K562 (cell line): ENCODE data around the gene VWA5B1. TPM values are rescaled to one million over a fixed set of nuclear protein-coding genes. Genes with fewer than 3 reads are reported as not detected.

Experiments
- ATAC-seq: fragments of 200-7000 bp; cut with Tn5 transposase; 3 replicates; pipeline ENCODE4 v1.9.1; 2020; ENCODE audit warnings: moderate library complexity
- BruUV-seq: library from RNA; stranded (reverse); fragments of 400-500 nt; replicated peaks from 2 replicates; lab custom pipeline; 2021; lab: Mats Ljungman, UMichigan
- CTCF ChIA-PET: fragments of 300-600 bp; formaldehyde crosslinking; extraction: SDS; loops from one replicate; lab custom pipeline; 2021; ENCODE audit warnings: low intra/inter-chr PET ratio; lab: Yijun Ruan, JAX
- POLR2A ChIA-PET: fragments of 300-600, 350-650 bp; sonication (Branson Sonifier 250); formaldehyde crosslinking; extraction: SDS; loops from one replicate; lab custom pipeline; 2021; ENCODE audit warnings: antibody characterized with exemption, inconsistent platforms; lab: Yijun Ruan, JAX
- DNase-seq, 4 experiments: peaks; one replicate each; pipeline versions ENCODE4 v3.0.0 to v3.0.0-alpha.2; 2011 to 2018; ENCODE audit warnings: low spot score in 3 of 4, mixed read lengths in 3 of 4; ENCODE audit errors: extremely low read depth in 1 of 4
- FAIRE-seq: peaks from 2 replicates; lab custom pipeline; 2011; peaks lifted over from hg19 to GRCh38; lab: Jason Lieb, UNC
- H2AFZ ChIP-seq: 2 replicates; pipeline ENCODE4 v1.6.0; 2011; ENCODE audit warnings: low read depth, low read length, control low read depth, inconsistent platforms
- H3K27ac ChIP-seq: fragments of 200-600 bp; 3 replicates; pipeline ENCODE4 v1.8.0; 2011; ENCODE audit warnings: low read depth, mild to moderate bottlenecking, control low read depth, inconsistent platforms, low read length, moderate library complexity, mixed read lengths; ENCODE audit errors: extremely low read depth
- H3K27me3 ChIP-seq, 2 experiments: fragments of 300-600 bp in 1 of 2; 2 replicates in 1 of 2; 3 replicates in 1 of 2; pipeline versions ENCODE4 v1.6.0 to v1.8.0; 2011; ENCODE audit warnings: inconsistent platforms in 2 of 2, low read length in 2 of 2, mild to moderate bottlenecking in 1 of 2, mixed read lengths in 1 of 2, moderate library complexity in 1 of 2; ENCODE audit not compliant: control insufficient read depth in 2 of 2, insufficient read depth in 2 of 2
- H3K36me3 ChIP-seq: fragments of 300-600 bp; 3 replicates; pipeline ENCODE4 v1.8.0; 2011; ENCODE audit warnings: mild to moderate bottlenecking, low read length, inconsistent platforms; ENCODE audit not compliant: control insufficient read depth, insufficient read depth
- H3K4me1 ChIP-seq, 2 experiments: fragments of 200-600 bp in 1 of 2; replicated peaks in 1 of 2; 2 replicates in 1 of 2; 3 replicates in 1 of 2; pipeline versions ENCODE4 v1.5.1 to v1.8.0; 2011; ENCODE audit warnings: inconsistent platforms in 2 of 2, low read length in 2 of 2, mild to moderate bottlenecking in 1 of 2, mixed read lengths in 1 of 2, moderate library complexity in 1 of 2; ENCODE audit not compliant: control insufficient read depth in 2 of 2, insufficient read depth in 2 of 2
- H3K4me2 ChIP-seq: 2 replicates; pipeline ENCODE4 v1.6.1; 2011; ENCODE audit warnings: low read length, control low read depth, inconsistent platforms, mixed read lengths; ENCODE audit not compliant: insufficient read depth
- H3K4me3 ChIP-seq: fragments of 200-600 bp; sonication (generic), shearing (Covaris generic); 2 replicates; pipeline ENCODE4 v1.5.1; 2016; ENCODE audit warnings: control low read depth, inconsistent platforms
- H3K79me2 ChIP-seq: fragments of 200-600 bp; 3 replicates; pipeline ENCODE4 v1.8.0; 2011; ENCODE audit warnings: low read length, inconsistent platforms; ENCODE audit not compliant: control insufficient read depth, insufficient read depth
- H3K9ac ChIP-seq, 2 experiments: 2 replicates each; pipeline versions ENCODE4 v1.6.0 to v1.6.1; 2011; ENCODE audit warnings: low read depth in 2 of 2, low read length in 2 of 2, control low read depth in 1 of 2, inconsistent platforms in 1 of 2, mild to moderate bottlenecking in 1 of 2, mixed read lengths in 1 of 2; ENCODE audit not compliant: insufficient read depth in 1 of 2
- H3K9me1 ChIP-seq: one replicate; pipeline ENCODE4 v1.6.0; 2011; ENCODE audit warnings: inconsistent platforms, mild to moderate bottlenecking, low read length, moderate library complexity; ENCODE audit not compliant: control insufficient read depth, insufficient read depth
- H3K9me3 ChIP-seq: replicated peaks from 2 replicates; pipeline ENCODE4 v1.5.1; 2011; ENCODE audit warnings: low read depth, low read length, inconsistent platforms; ENCODE audit not compliant: control insufficient read depth, insufficient read depth
- H4K20me1 ChIP-seq: replicated peaks from 2 replicates; pipeline ENCODE4 v1.6.1; 2011; ENCODE audit warnings: low read length, inconsistent platforms, mixed read lengths; ENCODE audit not compliant: control insufficient read depth, insufficient read depth
- HNRNPL ChIP-seq: fragments of 200-400 bp; formaldehyde crosslinking; IDR thresholded peaks from 2 replicates; pipeline ENCODE4 v1.6.1; 2017; ENCODE audit warnings: low read depth, mild to moderate bottlenecking, low read length
- MAFG ChIP-seq: fragments of 450-650 bp; conservative IDR thresholded peaks from 2 replicates; pipeline ENCODE4 v1.6.1; 2016; ENCODE audit warnings: missing genetic modification characterization, missing compliant biosample characterization
- RBBP5 ChIP-seq: fragments of 200-600 bp; sonication (generic); IDR thresholded peaks from 2 replicates; pipeline ENCODE4 v1.6.1; 2012; ENCODE audit warnings: borderline replicate concordance, mild to moderate bottlenecking, low read length, control low read depth, inconsistent platforms; ENCODE audit not compliant: insufficient read depth, poor library complexity, severe bottlenecking
- SMAD1 ChIP-seq: fragments of 150-350 bp; IDR thresholded peaks from 2 replicates; pipeline ENCODE4 v1.6.1; 2014; ENCODE audit warnings: low read length, low read depth; ENCODE audit not compliant: partially characterized antibody
- SPI1 ChIP-seq: IDR thresholded peaks from 2 replicates; pipeline ENCODE4 v1.6.1; 2011; ENCODE audit warnings: low read depth, low read length, control low read depth, borderline replicate concordance
- ZNF12 ChIP-seq: sonication (generic); formaldehyde crosslinking; IDR thresholded peaks from 2 replicates; pipeline ENCODE4 v1.4.0; 2020; ENCODE audit warnings: mild to moderate bottlenecking, missing genetic modification reagents
- ZNF431 ChIP-seq: sonication (generic); formaldehyde crosslinking; IDR thresholded peaks from 2 replicates; pipeline ENCODE4 v1.8.0; 2022; ENCODE audit warnings: mild to moderate bottlenecking, missing genetic modification reagents
- WGBS: fragments of 100-300 bp; shearing (Covaris generic); methylation state at CpG from one replicate; pipeline ENCODE4 v1.1.6; 2016; ENCODE audit warnings: low coverage, mixed read lengths; ENCODE audit not compliant: insufficient coverage; ENCODE audit errors: missing lambda C conversion rate; 5-methylcytosine and 5-hydroxymethylcytosine counted together
- in situ Hi-C: fragments of 300-500 bp; cut with MboI; formaldehyde crosslinking; loops from 4 replicates; pipeline ENCODE4 v1.15.0; 2018; ENCODE audit warnings: inconsistent platforms, mixed read lengths
- intact Hi-C: fragments of 100-400 bp; cut with micrococcal nuclease; formaldehyde crosslinking; loops from 2 replicates; pipeline ENCODE4 v1.14.2; 2022
- polyA plus RNA-seq, 8 experiments: library from polyadenylated mRNA; depleted of rRNA in 4 of 8; stranded (reverse) in 5 of 8; unstranded in 3 of 8; fragments of >200 nt; fragmentation: Nextera tagmentation in 2 of 8; fragmentation: Illumina TruSeq in 1 of 8; extraction: Ambion mirVana in 2 of 8; extraction: Trizol in 1 of 8; gene quantifications; 2 replicates each; pipeline versions ENCODE4 v1.2.1 to v1.2.3, GENCODE V29; 2011 to 2014; ENCODE audit warnings: inconsistent platforms in 1 of 8, missing spikeins in 1 of 8
- total RNA-seq, 7 experiments: library from RNA; depleted of rRNA in 6 of 7; stranded (reverse); fragments of >200 nt in 6 of 7; fragmentation: Illumina TruSeq in 2 of 7; extraction: Trizol in 2 of 7; gene quantifications; 2 replicates each; pipeline versions ENCODE4 v1.2.1 to v1.2.3, GENCODE V29; 2011 to 2021; ENCODE audit warnings: low replicate concordance in 1 of 7
- TF ChIP-seq, protein P1 (sequence below): fragments of 450-650 bp; IDR thresholded peaks from 2 replicates; pipeline ENCODE4 v1.7.1; 2018; ENCODE audit warnings: mild to moderate bottlenecking, low read depth; ENCODE audit not compliant: partially characterized antibody
- TF ChIP-seq, protein P2 (sequence below): sonication (generic); formaldehyde crosslinking; IDR thresholded peaks from 2 replicates; pipeline ENCODE4 v1.8.1; 2023; ENCODE audit warnings: mild to moderate bottlenecking, missing genetic modification reagents
- TF ChIP-seq, protein P3 (sequence below): fragments of 250-450 bp; sonication (Bioruptor Pico); IDR thresholded peaks from 2 replicates; pipeline ENCODE4 v1.9.0; 2021; ENCODE audit warnings: mild to moderate bottlenecking
- TF ChIP-seq, protein P4 (sequence below): fragments of 250-450 bp; sonication (Bioruptor Pico); IDR thresholded peaks from 2 replicates; pipeline ENCODE4 v1.8.0; 2022; ENCODE audit warnings: moderate library complexity, mild to moderate bottlenecking, inconsistent platforms

VWA5B1 gene
- total and polyA plus RNA-seq, 9 of the 15 experiments (the other 6 are each of a cell fraction or from before 2014, with no cell fraction given) = not detected

DNA sequence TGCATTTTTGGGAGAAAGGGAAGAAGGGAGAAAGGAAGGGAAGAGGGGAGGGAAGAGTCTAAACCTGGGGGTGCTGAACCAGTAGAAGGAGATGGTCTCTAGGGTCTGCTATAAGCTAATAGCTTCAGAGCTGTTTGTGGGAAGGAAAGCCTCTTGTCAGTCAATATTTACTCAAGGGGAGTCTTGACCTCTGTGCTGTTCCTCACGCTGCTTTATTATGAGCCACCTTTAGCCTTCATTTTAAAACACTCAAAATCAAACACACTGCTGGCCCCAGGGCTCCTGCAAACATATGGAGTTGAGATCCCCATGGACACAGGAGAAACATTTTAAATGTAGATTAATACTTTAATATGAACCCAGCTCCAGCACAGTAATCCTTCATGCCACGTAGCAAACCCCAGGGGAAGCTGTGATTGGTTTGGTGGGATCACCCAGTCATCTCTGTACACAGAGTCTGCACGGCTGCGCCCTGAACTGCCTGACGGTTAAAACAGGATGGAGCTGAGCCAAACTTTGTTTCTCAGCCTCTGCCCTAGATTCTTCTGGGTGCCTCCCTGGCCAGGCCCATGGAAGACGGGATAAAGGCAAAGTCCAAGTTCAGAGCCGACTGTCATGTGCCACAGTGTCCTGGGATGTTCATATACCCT is 40.2 kb upstream of the VWA5B1 start (continued):
- TF ChIP-seq, protein P1, sequence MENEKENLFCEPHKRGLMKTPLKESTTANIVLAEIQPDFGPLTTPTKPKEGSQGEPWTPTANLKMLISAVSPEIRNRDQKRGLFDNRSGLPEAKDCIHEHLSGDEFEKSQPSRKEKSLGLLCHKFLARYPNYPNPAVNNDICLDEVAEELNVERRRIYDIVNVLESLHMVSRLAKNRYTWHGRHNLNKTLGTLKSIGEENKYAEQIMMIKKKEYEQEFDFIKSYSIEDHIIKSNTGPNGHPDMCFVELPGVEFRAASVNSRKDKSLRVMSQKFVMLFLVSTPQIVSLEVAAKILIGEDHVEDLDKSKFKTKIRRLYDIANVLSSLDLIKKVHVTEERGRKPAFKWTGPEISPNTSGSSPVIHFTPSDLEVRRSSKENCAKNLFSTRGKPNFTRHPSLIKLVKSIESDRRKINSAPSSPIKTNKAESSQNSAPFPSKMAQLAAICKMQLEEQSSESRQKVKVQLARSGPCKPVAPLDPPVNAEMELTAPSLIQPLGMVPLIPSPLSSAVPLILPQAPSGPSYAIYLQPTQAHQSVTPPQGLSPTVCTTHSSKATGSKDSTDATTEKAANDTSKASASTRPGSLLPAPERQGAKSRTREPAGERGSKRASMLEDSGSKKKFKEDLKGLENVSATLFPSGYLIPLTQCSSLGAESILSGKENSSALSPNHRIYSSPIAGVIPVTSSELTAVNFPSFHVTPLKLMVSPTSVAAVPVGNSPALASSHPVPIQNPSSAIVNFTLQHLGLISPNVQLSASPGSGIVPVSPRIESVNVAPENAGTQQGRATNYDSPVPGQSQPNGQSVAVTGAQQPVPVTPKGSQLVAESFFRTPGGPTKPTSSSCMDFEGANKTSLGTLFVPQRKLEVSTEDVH = no peak
- TF ChIP-seq ZNF431 (CRISPR knock-in tag) (no peak), RBBP5 (no peak)

DNA sequence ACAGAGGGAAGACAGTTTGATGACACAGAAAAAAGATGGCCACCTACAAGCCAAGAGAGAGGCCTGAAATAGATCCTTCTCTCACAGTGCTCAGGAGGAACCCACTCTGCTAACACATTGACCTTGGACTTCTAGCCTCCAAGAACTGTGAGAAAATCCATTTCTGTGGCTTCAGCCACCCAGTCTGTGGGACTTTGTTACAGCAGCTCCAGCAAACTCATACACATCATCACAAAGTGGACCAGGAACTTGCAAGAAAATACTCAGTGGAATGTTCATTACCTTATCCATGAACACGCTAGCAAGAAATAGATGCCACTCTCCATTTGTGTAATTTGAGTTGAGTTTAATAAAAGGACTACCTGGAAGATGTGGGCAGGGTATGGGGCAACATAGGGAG is 38.1 kb upstream of the VWA5B1 start:
- no peak for FAIRE-seq

More for the DNA sequence above, 38.1 kb upstream of the VWA5B1 start:
- no peaks in the 10 kb centered on the region; a peak in 1 of 5 replicates for H3K4me1 ChIP-seq
- H2AFZ ChIP-seq = no peak overlapping the region
- peaks cover 11 to 15% of the 10 kb centered on the region in 2 experiments; a peak in 3 of 5 replicates for H3K27me3 ChIP-seq
- TF ChIP-seq SMAD1 = no peak
- TF ChIP-seq ZNF12 (CRISPR knock-in tag) = peak; percentile 79
- no peak for TF ChIP-seq HNRNPL
- TF ChIP-seq, protein P2, sequence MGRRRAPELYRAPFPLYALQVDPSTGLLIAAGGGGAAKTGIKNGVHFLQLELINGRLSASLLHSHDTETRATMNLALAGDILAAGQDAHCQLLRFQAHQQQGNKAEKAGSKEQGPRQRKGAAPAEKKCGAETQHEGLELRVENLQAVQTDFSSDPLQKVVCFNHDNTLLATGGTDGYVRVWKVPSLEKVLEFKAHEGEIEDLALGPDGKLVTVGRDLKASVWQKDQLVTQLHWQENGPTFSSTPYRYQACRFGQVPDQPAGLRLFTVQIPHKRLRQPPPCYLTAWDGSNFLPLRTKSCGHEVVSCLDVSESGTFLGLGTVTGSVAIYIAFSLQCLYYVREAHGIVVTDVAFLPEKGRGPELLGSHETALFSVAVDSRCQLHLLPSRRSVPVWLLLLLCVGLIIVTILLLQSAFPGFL (CRISPR knock-in tag) = no peak
- TF ChIP-seq SPI1 = no peak
- TF ChIP-seq, protein P3, sequence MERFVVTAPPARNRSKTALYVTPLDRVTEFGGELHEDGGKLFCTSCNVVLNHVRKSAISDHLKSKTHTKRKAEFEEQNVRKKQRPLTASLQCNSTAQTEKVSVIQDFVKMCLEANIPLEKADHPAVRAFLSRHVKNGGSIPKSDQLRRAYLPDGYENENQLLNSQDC (CRISPR knock-in tag) = no peak
- TF ChIP-seq MAFG (tag) = no peak
- TF ChIP-seq, protein P4, sequence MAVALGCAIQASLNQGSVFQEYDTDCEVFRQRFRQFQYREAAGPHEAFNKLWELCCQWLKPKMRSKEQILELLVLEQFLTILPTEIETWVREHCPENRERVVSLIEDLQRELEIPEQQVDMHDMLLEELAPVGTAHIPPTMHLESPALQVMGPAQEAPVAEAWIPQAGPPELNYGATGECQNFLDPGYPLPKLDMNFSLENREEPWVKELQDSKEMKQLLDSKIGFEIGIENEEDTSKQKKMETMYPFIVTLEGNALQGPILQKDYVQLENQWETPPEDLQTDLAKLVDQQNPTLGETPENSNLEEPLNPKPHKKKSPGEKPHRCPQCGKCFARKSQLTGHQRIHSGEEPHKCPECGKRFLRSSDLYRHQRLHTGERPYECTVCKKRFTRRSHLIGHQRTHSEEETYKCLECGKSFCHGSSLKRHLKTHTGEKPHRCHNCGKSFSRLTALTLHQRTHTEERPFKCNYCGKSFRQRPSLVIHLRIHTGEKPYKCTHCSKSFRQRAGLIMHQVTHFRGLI (CRISPR knock-in tag) = no peak
- intact Hi-C loops (no loop called here), in situ Hi-C loops (no loop called here)
- ChIA-PET CTCF (no interaction called here), POLR2A (interaction anchor here (0.5 kb wide), 1 partner anchor 45 kb away, joined by 3 read pairs; no protein-coding TSS in a partner anchor)
- H3K36me3 ChIP-seq = no peaks in the 10 kb centered on the region
- DNase-seq = no peak
- no peaks in the 10 kb centered on the region for H3K9me3 ChIP-seq
- H3K9me1 ChIP-seq = no peaks in the 10 kb centered on the region
- no peak overlapping the region for H3K4me3 ChIP-seq
- no peak overlapping the region for H3K27ac ChIP-seq
- no peaks in the 10 kb centered on the region for H3K79me2 ChIP-seq
- H3K9ac ChIP-seq = no peak overlapping the region
- H3K4me2 ChIP-seq = no peak overlapping the region
- BruUV-seq = no TSS peak
- no peaks in the 10 kb centered on the region for H4K20me1 ChIP-seq
- WGBS = 0% methylated on average over 1 of the region's 1 CpG
- no peak for ATAC-seq
